ENCODE results near the gene THAP11.

- no peak for TF ChIP-seq CTCF (IDR thresholded peaks at IDR 0.05; ENCODE audit: poor library complexity)
- TF ChIP-seq EZH2 (IDR thresholded peaks at IDR 0.05; ENCODE audit: borderline replicate concordance) = no peak
Measured at GRCh38 chr16:67820608-67821259, 21.4 kb upstream of the THAP11 start.

All from hepatocyte (in vitro differentiated cells).